ENCODE results near the gene FRZB.

The FRZB gene

DNA sequence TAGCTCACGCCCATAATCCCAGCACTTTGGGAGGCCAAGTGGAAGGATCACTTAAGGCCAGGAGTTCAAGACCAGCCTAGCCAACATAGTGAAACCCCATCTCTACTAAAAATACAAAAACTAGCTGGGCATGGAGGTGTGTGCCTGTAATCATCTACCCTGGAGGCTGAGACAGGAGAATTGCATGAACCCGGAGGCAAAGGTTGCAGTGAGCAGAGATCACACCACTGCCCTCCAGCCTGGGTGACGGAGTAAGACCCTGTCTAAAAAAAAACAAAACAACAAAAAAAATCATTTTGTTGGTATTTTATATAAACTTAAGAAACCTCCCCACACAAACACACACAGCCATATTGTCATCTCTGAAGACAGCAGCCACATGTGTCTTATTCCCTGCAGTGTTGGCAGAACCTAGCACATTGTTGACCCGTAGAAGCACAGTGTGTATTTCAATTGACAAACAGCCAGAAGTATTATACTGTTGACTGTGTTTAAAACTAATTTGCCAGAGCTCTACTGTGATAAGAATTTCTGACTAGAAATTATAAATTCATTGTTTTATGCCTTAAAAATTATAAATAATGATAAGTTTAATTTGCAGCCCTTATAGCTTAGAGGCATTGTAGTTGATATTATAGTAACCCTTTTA, 82.3 kb downstream of the FRZB start:
- no peak for DNase-seq
